ENCODE data around the gene CDC42BPA. TPM values are rescaled to one million over a fixed set of nuclear protein-coding genes. Genes with fewer than 3 reads are reported as not detected.

Gene CDC42BPA
- total RNA-seq, 1 experiment from 2014 or later = 48.6 TPM

- peaks cover 6% of the 10 kb centered on the region for H3K4me1 Mint-ChIP-seq (ENCODE audit: low read depth, unreplicated experiment)
- no peaks in the 10 kb centered on the region for H3K27me3 Mint-ChIP-seq (ENCODE audit: unreplicated experiment)
- H3K4me3 Mint-ChIP-seq (ENCODE audit: low read depth, unreplicated experiment) = no peak overlapping the region
- CTCF ChIA-PET = no interaction called here
- BruUV-seq (replicated peaks) = no TSS peak
- TF ChIP-seq CTCF (IDR thresholded peaks at IDR 0.05; ENCODE audit: unreplicated experiment) = peak; percentile 30
- H3K36me3 Mint-ChIP-seq (ENCODE audit: insufficient read depth, unreplicated experiment) = peaks cover 12% of the 10 kb centered on the region
- intact Hi-C loops (cut with micrococcal nuclease; ENCODE audit: unreplicated experiment) = loop anchor here (1.0 to 10.0 kb wide), 3 partner anchors 184 to 306 kb away; partner anchors contain the start of gene CDC42BPA
- no peak overlapping the region for H3K27ac Mint-ChIP-seq (ENCODE audit: unreplicated experiment)
- no peak for DNase-seq
- H3K9me3 Mint-ChIP-seq (ENCODE audit: low read depth, unreplicated experiment) = no peaks in the 10 kb centered on the region
Observed at GRCh38 chr1:227131193-227131592, 187.1 kb downstream of the CDC42BPA start.

GRCh38 chr1:227127891-227128290 lies 190.4 kb downstream of the CDC42BPA start:
- CTCF ChIA-PET = no interaction called here
- intact Hi-C loops (cut with micrococcal nuclease; ENCODE audit: unreplicated experiment) = no loop called here
- H3K36me3 Mint-ChIP-seq (ENCODE audit: insufficient read depth, unreplicated experiment) = peaks cover 5% of the 10 kb centered on the region
- H3K9me3 Mint-ChIP-seq (ENCODE audit: low read depth, unreplicated experiment) = no peaks in the 10 kb centered on the region
- no peak overlapping the region for H3K4me3 Mint-ChIP-seq (ENCODE audit: low read depth, unreplicated experiment)
- peaks cover 6% of the 10 kb centered on the region for H3K4me1 Mint-ChIP-seq (ENCODE audit: low read depth, unreplicated experiment)
- H3K27me3 Mint-ChIP-seq (ENCODE audit: unreplicated experiment) = no peaks in the 10 kb centered on the region
- no TSS peak for BruUV-seq (replicated peaks)
- no peak for TF ChIP-seq CTCF (IDR thresholded peaks at IDR 0.05; ENCODE audit: unreplicated experiment)
- no peak overlapping the region for H3K27ac Mint-ChIP-seq (ENCODE audit: unreplicated experiment)
- DNase-seq = no peak

- Mint-ChIP-seq H3K4me1 (ENCODE audit: low read depth, unreplicated experiment) (peaks cover 2% of the 10 kb centered on the region), H3K9me3 (ENCODE audit: low read depth, unreplicated experiment) (no peaks in the 10 kb centered on the region), H3K36me3 (ENCODE audit: insufficient read depth, unreplicated experiment) (peaks cover 5% of the 10 kb centered on the region), H3K4me3 (ENCODE audit: low read depth, unreplicated experiment) (no peak overlapping the region), H3K27me3 (ENCODE audit: unreplicated experiment) (no peaks in the 10 kb centered on the region), H3K27ac (ENCODE audit: unreplicated experiment) (no peak overlapping the region)
- CTCF ChIA-PET = interaction anchor here (0.9 kb wide), 1 partner anchor 659 kb away, joined by 5 read pairs; no protein-coding TSS in a partner anchor
- no TSS peak for BruUV-seq (replicated peaks)
- intact Hi-C loops (cut with micrococcal nuclease; ENCODE audit: unreplicated experiment) = no loop called here
- no peak for DNase-seq
- no peak for TF ChIP-seq CTCF (IDR thresholded peaks at IDR 0.05; ENCODE audit: unreplicated experiment)
Observed at GRCh38 chr1:227125929-227126545, 192.3 kb downstream of the CDC42BPA start.

GRCh38 chr1:227124473-227124872 lies 193.8 kb downstream of the CDC42BPA start:
- CTCF ChIA-PET = no interaction called here
- H3K27me3 Mint-ChIP-seq (ENCODE audit: unreplicated experiment) = no peaks in the 10 kb centered on the region
- no peak for TF ChIP-seq CTCF (IDR thresholded peaks at IDR 0.05; ENCODE audit: unreplicated experiment)
- H3K27ac Mint-ChIP-seq (ENCODE audit: unreplicated experiment) = no peak overlapping the region
- H3K9me3 Mint-ChIP-seq (ENCODE audit: low read depth, unreplicated experiment) = no peaks in the 10 kb centered on the region
- intact Hi-C loops (cut with micrococcal nuclease; ENCODE audit: unreplicated experiment) = no loop called here
- DNase-seq = no peak
- no peak overlapping the region for H3K4me3 Mint-ChIP-seq (ENCODE audit: low read depth, unreplicated experiment)
- no TSS peak for BruUV-seq (replicated peaks)
- peaks cover 5% of the 10 kb centered on the region for H3K36me3 Mint-ChIP-seq (ENCODE audit: insufficient read depth, unreplicated experiment)
- H3K4me1 Mint-ChIP-seq (ENCODE audit: low read depth, unreplicated experiment) = no peaks in the 10 kb centered on the region

Measured in Calu3 (cell line).